Left cardiac atrium (tissue), 4 donors: ENCODE results near the gene TOMM20. TPM values are rescaled to one million over a fixed set of nuclear protein-coding genes. Genes with fewer than 3 reads are reported as not detected.
"Not testable (repeated sequence)": the region's sequence is repeated elsewhere in the genome, so short reads cannot be mapped to it uniquely, and the experiment has no call there.

Source experiments
- ATAC-seq, 2 donors: fragments of 200-7000 bp; cut with Tn5 transposase; one replicate each; pipeline ENCODE4 v1.9.1; 2020; ENCODE audit warnings: mild to moderate bottlenecking in 2 of 2, moderate library complexity in 2 of 2
- DNase-seq: peaks from one replicate; pipeline ENCODE4 v3.0.0-alpha.2; 2020
- intact Hi-C, 2 donors: fragments of 100-400 bp; cut with DNase I; formaldehyde crosslinking; loops; one replicate each; pipeline versions ENCODE4 v1.14.1 to v1.15.1; 2022 to 2023
- total RNA-seq, 2 donors: library from RNA; stranded (reverse); fragmentation: NEBNext Ultra II Directional; extraction: Animal tissue kit (Norgen Biotek cat#: 25700); gene quantifications; one replicate each; pipeline ENCODE4 v1.2.1, GENCODE V29; 2021
- donor health status: DM: no; HTN: yes; CAD: no.
- donor health status: DM: no; HTN: yes; CAD: no; lungs with severe emphysema.
- donor health status: DM: yes; HTN: yes; CAD: no.
- donor health status: Dilated cardiomyopathy.

The TOMM20 gene
- total RNA-seq, 2 donors from 2014 or later, result 69.3 to 95.7 TPM

DNA sequence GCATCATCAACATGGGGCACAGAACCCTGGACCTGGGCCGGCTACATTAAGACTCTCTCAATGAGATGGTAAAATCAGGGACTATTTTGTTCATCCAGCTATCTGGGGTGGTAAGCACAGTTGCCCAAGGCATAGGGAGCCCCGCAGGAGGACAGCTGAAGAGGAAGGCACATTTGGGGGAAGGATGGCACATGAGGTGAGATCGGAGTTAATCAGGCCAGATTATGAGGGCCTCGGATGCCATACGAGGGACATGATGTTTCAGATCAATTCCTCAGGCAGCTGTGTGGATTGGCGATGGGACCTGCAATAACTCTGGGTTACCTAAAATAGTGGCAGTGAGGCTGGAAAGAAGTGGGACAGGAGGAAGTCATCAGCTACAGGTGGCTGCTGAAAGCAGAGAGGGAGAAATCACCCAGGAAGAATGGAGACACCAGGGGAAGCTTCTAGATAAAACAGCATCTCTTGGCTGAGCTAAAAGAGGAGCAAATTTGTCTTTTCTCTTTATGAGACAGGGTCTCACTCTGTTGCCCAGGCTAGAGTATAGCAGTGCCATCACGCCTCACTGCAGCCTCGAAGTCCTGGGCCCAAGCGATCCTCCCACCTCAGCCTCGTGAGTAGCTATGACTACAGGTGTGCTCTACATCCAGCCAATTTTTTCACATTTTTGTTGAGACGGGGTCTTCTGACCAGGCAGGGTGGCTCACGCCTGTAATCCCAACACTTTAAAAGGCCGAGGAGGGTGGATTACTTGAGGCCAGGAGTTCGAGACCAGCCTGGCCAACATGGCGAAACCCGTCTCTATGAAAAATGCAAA, 21.1 kb downstream of the TOMM20 start:
- ATAC-seq (no peak), DNase-seq (no peak)
- intact Hi-C loops, result no loop called here

DNA sequence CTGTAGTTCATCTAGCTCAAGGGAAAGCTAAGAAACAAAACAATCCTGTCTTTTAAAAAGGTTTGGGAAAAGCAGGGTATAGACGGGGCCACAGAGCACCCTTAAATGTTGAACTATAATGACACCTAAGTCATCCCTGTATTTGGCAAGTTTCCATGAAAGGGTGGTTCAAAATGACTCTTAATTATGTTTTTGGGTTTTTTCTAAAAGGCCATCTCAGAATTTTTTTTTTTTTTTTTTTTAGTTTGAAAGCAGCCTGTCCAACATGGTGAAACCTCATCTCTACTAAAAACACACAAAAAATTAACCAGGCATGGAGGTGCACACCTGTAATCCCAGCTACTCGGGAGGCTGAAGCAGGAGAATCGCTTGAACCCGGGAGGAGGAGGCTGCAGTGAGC, 22.2 kb downstream of the TOMM20 start:
- intact Hi-C loops, result no loop called here
- DNase-seq (no peak), ATAC-seq (no peak)

DNA sequence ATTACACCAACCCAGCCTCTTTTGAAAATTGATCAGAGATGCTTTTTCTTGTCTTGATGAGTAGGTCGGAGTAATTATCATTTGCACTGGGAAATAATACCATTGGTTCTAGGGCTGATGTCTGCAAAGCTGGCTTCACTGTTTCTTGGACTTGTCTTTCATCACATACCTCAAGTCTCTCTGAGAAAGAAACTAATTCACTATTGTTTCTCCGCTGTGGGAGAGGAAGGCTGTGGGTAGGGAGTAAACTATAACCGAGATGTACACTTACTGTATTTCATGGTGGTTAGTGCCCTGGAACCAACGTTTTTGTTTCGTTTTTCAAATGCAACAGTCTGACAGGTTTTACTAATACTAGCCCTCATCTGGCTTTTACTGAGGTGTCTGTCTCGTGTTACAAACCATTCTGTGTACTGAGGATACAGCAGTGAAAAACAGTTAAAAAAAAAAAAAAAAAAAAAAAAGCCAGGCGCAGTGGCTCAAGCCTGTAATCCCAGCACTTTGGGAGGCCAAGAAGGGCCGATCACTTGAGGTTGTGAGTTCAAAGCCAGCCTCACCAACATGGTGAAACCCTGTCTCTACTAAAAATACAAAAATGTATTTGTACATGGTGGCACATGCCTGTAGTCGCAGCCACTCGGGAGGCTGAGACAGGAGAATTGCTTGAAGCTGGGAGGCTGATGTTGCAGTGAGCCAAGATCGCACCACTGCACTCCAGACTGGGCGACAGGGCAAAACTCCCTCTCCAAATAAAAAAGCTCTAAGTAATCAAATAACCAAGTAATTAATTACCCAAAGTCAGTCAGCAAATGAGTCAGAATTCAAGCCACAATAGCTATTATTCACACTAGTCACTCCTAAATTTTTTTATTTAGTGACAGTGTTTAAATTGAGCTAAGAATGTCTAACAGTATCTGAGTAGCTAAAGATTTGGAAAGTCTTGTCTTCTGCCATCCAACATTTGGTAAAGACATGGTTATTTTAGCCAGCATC, 23.3 kb downstream of the TOMM20 start:
- no peak for ATAC-seq
- no peak for DNase-seq
- intact Hi-C loops, result no loop called here

DNA sequence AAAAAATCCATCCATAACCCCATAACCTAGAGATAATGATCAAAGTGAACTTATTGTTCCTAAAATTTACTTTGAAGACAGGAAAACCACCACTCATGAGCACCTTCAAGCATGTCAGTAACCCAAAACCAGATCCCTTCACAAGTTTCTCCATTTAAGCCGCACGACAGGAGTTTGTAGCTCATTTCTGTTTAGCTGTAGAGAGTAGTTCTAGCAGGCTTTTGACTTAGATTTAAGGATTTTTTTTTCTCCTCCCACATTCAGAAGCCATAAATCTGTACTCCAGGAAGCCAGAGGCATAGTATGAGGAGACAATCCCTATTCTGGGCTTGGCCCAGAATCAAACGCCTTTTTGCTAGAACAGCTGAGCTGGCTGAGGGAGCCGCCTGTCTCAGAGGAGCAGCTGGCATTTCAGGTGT, 25.6 kb downstream of the TOMM20 start:
- ATAC-seq, result no peak
- intact Hi-C loops, result no loop called here
- DNase-seq, result no peak

DNA sequence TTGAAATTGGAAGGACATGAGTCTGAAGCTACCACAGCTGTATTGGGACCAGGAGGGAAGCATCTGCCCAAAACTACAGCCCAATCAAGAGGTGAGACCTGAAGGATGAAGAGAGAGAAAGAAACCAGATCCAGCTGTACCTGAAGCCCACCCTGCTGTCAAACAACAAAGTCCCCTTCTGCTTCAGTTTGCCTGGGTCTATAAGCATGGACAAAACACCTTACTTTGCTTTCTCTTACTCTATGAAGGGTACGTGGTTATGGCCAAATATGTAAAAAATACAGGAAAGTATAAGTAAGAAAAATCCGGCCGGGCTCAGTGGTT, 26.4 kb downstream of the TOMM20 start:
- intact Hi-C loops, result no loop called here
- ATAC-seq (no peak), DNase-seq (no peak)

DNA sequence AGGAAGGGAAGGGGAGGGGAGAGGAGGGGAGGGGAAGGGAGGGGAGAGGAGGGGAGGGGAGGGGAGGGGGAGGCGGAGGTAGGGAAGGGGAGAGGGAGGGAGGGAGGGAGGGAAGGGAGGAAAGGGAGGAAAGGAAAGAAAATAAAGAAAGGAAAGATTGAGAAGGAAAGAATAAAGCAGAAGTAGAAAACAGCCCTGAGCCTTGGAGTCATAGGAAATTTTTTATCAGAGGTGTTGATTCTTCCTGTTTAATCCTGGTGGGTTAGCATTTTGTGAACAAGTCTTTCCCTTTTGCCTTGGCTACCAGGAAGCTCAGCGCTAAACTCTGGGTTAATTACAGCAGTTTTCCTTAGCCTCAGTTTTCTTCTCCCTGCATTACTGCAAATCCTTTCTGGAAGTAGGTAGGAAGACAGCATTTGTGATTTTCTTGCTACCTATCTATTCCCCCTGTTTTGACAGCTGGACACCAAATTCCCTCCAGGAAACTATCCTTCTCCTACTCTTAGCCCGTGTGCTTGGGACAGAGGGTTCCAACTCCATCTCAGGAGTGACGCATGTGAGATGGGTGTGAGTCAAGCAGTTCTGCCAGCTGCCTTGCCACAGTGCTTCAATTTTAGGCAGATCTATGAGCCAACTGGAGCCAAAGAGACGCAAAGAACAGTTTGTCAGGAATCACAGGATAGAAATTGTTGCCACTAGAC, 26.9 kb downstream of the TOMM20 start:
- no peak for DNase-seq
- no peak for ATAC-seq
- intact Hi-C loops, result no loop called here

DNA sequence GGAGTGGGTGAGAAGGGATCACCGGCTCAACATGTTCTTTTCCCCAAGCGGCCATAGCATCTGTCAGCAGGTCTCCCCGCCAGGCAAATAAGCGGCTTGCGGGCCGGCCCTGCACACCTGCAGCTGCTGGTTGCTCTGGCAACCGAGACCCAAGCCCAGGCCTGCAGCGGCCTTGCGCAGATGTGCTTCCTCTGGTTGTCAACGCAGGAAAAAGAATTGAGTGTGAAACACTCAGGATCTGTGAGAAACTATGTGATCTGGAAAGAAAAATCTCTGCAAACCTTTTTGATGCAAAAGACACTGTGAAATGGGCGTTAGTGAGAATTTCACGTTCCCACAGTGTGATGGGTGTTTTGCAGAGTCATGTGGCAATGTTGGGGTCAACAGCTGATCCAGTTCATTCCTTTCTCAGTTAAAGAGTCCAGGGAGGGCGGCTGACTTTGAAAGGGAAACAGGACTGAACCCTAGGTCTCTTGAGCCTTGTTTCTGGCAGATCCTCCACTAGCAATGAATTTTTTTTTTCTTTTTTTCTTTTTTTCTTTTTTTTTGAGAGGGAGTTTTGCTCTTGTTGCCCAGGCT, 28.4 kb downstream of the TOMM20 start:
- intact Hi-C loops, result no loop called here
- peak in 1 of 2 donors; percentile 58 for ATAC-seq

DNA sequence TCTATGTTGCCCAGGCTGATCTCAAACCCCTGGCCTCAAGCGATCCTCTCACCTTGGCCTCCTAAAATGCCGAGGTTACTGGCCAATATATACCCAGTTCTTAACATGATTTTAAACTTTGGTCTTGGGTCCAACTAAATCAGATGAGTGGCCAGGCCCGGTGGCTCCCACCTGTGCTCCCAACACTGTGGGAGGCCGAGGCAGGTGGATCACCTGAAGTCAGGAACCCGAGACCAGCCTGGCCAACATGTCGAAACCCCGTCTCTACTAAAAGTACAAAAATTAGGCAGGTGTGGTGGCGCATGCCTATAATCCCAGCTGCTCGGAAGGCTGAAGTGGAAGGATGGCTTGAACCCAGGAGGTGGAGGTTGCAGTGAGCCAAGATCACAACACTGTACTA, 29.6 kb downstream of the TOMM20 start:
- intact Hi-C loops, result no loop called here
- DNase-seq, result no peak
- ATAC-seq, result no peak

More for the DNA sequence above, 28.4 kb downstream of the TOMM20 start:
- DNase-seq, result no peak

DNA sequence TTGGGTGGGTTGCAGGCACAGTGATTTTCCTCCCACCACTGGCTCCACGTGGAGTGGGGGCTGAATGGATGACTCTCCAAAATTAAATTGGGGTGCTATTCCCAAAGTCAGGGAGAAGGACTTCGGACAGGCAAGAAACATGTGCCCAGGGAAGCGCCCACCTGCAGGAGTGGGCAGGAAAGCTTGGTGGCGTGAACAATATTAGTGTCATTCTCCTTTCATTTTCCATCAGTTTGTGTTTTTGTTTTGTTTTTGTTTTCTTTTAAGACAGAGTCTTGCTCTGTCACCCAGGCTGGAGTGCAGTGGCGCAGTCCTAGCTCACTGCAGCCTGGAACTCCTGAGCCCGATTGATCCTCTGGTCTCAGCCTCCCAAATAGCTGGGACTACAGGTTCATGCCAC, 30.1 kb downstream of the TOMM20 start:
- intact Hi-C loops, result no loop called here
- no peak for ATAC-seq

DNA sequence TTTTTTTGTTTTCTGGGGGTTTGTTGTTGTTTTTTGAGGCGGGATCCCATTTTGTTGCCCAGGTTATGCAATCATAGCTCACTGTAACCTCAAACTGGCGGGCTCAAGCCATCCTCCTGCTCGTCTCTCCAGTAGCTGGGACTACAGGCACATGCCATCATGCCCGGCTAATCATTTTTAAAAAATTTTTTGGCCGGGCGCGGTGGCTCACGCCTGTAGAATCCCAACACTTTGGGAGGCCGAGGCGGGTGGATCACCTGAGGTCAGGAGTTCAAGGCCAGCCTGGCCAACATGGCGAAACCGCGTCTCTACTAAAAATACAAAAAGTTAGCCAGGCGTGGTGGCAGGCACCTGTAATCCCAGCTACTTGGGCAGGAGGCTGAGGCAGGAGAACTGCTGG, 31.1 kb downstream of the TOMM20 start:
- DNase-seq, intact Hi-C loops, ATAC-seq: not testable (repeated sequence)

More for the DNA sequence above, 30.1 kb downstream of the TOMM20 start:
- no peak for DNase-seq

DNA sequence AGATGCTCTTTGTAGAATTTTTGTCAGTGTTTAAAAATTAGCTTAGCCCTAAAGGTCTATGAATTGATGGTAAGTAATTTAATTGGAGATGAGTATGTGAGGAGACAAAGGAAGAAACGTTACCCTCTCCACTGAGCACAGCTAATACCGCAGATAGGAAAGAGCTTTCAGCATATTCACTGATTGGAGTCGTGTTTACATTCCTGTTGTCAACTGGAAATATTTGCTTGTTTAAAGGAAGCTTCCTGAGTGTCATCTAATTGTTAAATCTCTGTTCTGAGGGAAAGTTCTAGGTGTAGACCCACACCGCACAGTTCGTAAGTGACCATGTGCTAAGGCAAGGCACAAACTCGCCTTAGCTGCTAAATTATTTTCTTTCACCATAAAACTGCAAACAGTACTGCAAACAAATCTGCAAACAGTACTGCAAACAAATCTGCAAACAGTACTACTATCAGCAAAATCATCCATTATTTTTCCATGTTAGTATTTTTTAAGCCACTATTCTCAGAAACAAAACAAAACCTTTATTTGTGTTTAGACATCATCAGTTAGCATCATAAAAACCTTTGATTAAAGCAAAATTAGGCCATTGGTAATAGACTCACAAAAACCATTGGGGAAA, 32.6 kb downstream of the TOMM20 start:
- ATAC-seq (no peak), DNase-seq (no peak)
- intact Hi-C loops, result no loop called here

DNA sequence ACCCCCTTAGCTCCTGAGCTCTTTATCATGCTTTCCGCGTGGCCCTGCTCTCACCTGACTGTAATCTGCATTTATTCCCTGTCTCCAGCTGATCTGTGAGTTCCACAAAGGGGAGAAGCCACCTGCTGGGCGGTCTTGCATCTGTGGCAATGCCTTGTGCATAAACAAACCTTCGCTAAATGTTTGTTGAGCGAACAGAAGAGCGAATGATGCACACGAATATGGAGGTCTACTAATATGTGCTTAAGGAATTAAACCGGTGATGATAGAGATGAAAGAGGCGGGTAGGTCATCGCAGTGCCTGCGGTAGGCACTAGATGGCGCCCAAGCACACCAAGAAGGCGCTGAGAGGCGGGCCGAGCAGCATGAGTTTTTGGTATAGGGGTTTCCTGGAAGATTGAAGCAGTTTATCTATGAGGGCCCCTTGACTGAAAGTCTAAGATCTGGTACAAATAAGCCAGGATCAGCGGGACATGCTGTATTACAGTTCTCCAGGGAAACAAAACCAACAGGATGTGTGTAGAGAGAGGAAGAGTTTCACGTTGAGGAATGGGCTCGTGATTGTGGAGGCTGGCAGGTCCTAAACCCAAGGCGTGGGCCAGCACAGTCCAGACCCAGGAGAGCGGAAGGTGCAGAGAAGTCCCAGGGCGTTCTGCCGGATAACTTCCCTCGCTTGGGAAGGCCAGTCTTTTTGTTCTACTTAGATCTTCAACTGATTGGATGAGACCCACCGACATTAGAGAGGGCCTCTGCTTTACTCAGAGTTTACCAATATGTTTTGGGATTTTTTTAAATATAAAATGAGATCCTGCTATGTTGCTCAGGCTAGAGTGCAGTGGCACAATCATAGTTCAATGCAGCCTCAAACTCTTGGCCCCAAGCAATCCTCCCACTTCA, 34.7 kb downstream of the TOMM20 start:
- intact Hi-C loops, result loop anchor here in 1 of 2 donors (5.0 kb wide), 1 partner anchor 607 kb away; no protein-coding TSS in a partner anchor
- peak; percentile 75 to 82 for ATAC-seq
- DNase-seq, result peak; percentile 83

DNA sequence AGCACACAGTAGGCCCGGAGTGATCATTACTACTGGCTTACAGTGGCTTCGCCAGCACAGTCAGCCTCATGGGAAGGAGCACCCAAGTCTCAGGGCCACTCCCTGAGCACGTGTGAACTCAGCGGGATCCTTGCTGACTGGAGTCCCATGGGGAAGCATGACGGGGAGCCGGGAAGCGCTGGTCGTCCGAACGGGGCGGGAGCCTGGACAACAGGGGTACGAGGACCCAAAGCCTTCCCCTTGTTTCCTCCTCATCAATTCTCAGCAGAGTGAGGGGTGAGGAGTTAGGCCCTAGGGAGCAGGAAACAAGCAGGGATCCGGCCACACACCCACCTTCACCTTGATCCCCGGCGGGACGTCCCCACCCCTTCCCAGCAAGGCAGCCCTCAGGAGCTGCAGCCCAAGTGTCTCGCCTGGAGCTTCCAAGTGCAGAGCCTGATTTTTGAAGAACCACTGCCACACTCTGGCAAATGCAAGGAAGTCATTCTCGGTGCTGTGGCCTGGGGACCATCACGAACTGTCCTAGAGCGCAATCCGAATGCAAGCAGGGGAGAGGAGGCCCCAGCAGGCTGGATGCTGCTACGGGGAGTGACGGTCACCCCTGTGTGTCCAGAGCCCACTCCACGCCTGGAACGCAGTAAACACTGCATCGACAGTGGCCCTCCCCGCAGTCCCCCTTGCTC, 35.5 kb downstream of the TOMM20 start:
- ATAC-seq, result peak; percentile 80 to 92
- intact Hi-C loops, result loop anchor here in 1 of 2 donors (5.0 kb wide), 1 partner anchor 606 kb away; no protein-coding TSS in a partner anchor
- peak; percentile 59 for DNase-seq

DNA sequence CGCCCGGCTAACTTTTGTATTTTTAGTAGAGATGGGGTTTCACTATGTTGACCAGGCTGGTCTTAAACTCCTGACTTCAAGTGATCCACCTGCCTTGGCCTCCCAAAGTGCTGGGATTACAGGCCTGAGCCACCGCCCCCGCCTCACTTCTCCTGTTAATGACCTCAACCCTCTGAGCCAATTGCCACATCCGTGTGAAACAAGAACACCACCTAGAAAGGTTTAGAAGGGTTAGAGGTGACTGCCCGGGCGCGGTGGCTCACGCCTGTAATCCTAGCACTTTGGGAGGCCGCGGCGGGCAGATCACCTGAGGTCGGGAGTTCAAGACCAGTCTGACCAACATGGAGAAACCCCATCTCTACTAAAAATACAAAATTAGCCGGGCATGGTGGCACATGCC, 36.2 kb downstream of the TOMM20 start:
- ATAC-seq, DNase-seq: not testable (repeated sequence)
- intact Hi-C loops, result loop anchor here in 1 of 2 donors (5.0 kb wide), 1 partner anchor 605 kb away; no protein-coding TSS in a partner anchor

DNA sequence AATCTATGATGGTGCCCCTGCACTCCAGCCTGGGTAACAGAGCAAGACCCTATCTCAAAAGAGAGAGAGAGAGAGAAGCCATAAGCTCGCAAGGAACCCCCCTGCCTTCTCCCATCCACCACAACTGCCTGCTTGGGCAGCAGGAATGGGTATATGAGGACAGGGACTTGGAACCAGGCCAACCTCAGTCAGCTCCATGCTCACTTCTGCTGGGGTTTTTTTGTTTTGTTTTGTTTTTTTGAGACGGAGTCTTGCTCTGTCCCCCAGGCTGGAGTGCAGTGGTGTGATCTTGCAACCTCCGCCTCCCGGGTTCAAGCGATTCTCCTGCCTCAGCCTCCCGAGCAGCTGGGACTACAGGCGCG, 36.6 kb downstream of the TOMM20 start:
- not testable (repeated sequence) for ATAC-seq, DNase-seq
- intact Hi-C loops, result loop anchor here in 1 of 2 donors (5.0 kb wide), 1 partner anchor 605 kb away; no protein-coding TSS in a partner anchor

DNA sequence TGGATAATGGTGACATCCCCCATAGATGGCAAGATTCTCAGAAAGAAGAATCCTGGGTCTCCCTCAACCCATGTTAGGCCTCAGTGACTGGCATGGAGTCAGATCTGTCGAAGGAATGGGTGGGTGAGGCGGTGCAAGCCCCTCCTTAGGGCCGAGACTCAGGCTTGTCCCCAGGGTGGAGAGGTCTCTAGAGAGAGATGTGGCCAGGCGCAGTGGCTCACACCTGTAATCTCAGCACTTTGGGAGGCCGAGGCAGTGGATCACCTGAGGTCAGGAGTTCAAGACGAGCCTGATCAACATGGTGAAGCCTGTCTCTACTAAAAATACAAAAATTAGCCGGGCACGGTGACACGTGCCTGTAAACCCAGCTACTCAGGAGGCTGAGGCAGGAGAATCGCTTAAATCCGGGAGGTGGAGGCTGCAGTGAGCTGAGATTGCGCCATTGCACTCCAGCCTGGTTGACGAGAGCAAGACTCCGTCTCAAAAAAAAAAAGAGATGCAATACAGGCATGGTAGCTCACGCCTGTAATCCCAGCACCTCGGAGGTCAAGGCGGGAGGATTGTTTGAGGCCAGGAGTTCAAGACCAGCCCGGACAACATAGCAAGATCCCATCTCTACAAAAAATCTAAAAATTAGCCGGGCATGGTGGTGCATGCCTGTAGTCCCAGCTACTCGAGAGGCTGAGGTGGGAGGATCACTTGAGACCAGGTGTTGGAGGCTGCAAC, 37.2 kb downstream of the TOMM20 start:
- not testable (repeated sequence) for ATAC-seq, DNase-seq
- intact Hi-C loops, result loop anchor here in 1 of 2 donors (5.0 kb wide), 1 partner anchor 604 kb away; no protein-coding TSS in a partner anchor
